ENCODE data around the gene ADARB1.

Gene ADARB1

GRCh38 chr21:45039317-45040156 is 34.8 kb upstream of the ADARB1 start:
- no peak for DNase-seq

DNA sequence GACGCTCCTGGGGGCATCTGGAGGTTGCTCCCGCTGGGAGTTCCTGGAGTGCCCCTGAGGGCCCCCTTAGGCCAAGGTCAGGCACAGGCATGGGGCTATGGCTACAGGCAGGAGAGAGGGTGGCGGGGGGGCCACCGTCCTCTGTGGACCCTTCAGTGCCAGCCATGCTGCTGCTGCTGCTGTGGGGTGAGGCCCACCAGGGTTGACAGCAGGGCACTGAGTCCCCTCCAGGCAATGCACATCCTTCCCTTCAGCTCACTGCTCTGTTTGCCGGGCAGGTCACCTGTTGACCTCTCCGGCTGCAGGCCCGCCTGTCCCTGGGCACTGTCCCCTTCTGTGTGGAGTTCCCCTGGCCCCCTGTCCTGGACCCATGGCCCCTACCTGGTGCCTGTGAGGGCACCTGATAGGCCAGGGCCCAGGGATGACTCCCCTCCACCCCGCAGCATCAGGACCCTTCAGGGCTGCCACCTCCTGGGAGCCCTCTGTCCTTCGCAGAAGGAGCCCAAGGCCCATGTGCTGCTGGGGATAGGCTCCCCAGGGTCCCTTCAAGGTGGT is 34.1 kb upstream of the ADARB1 start:
- DNase-seq, result no peak

- DNase-seq, result no peak
These were observed 33.6 kb upstream of the ADARB1 start for GRCh38 chr21:45040739-45041138.

DNA sequence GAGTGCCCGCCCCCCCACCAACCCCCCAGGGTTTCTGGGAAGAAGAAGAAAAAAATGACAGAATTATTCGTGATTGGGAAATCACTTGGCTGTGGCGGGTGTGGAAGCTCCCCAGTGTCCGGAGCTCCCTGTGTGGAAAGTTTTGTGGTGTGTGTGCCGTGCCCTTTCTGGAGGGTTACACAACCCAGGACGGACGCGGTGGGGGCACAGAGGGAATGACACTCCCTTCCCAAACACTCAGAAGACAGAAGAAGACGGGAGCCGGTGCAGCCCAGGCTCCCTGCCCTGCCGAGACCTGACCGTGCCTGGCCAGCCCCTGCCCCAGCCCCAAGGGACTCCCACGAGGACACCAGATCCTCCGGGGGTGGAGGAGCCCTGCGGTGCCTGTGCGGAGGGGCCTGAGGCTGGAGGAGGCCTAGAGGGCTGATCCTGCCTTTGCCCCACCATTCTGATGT is 33.0 kb upstream of the ADARB1 start:
- DNase-seq, result no peak

GRCh38 chr21:45041984-45042663 is 32.3 kb upstream of the ADARB1 start:
- no peak for DNase-seq

- no peak for DNase-seq
These were observed 31.7 kb upstream of the ADARB1 start for GRCh38 chr21:45042664-45043161.

- no peak for DNase-seq
These were observed 30.8 kb upstream of the ADARB1 start for GRCh38 chr21:45043541-45044020.

DNA sequence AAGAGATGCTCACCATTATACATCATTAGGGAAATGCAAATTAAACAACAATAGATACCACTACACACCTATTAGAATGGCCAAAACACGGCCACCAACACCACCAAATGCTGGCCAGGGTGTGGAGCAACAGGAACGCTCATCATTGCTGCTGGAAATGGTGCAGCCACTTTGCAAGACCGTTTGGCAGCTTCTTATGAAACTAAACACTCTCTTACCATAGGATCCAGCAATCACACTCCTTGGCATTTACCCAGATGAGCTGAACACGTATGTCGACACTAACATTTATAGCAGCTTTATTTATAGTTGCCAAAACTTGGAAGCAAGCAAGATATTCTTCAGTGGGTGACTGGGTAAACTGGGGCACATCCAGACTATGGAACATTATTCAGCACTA is 28.9 kb upstream of the ADARB1 start:
- no peak for DNase-seq

- no peak for DNase-seq
These were observed 27.1 kb upstream of the ADARB1 start for GRCh38 chr21:45047257-45047656.

DNA sequence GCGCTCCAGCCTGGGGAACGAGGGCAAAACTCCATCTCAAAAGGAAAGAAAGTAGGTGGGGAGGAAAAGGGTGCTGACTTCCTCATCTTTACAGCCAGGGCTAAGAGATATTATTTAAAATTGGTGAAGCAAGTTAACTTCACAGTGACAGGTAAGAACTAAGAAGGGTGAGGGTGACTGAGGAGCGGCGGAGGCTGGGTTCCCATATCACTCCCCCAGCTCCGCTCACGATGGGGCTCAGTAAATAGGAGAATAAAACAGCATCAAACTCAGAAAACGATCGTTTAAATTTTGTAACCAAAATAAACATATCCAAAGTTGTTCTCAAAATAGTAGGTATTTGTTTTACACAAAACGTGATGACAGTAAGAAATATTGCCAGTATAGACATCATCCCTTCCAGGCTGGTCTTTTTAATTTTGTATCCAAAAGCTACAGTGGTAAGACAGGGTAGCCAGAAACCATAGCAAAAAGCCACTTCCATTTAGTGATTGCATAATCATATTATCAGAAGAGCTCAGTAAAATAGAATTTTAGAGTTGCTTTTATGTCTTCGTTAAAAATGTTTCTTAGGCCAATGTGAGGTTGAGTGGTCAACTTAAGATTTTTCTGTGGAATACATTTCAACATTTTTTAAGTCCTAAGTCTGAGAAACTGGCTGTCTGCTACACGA is 26.2 kb upstream of the ADARB1 start:
- no peak for DNase-seq

DNA sequence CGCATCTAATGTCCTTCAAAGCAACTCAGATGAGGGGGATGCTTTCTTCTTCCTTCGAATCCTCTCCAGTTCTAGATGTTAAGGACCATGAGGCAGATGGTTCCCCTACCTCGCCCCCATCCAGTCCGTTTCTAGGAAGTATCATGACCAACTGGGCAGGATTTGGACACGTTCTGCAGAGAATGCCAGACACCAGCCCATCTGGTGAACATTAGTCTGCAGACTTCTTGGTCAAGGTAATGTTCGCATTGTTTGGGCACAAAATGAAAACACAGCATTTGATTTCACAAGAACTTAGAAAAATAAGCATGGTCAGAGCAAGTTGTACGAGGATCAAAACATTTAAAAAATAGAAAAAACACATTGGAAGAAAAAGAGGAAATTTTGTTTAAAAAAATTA is 25.4 kb upstream of the ADARB1 start:
- DNase-seq, result no peak

- DNase-seq, result no peak
These were observed 24.6 kb upstream of the ADARB1 start for GRCh38 chr21:45049714-45050344.

GRCh38 chr21:45050345-45050796 is 24.0 kb upstream of the ADARB1 start:
- DNase-seq, result no peak

GRCh38 chr21:45050797-45051489 is 23.4 kb upstream of the ADARB1 start:
- no peak for DNase-seq

GRCh38 chr21:45051580-45052434 is 22.6 kb upstream of the ADARB1 start:
- no peak for DNase-seq

GRCh38 chr21:45052960-45053359 is 21.4 kb upstream of the ADARB1 start:
- no peak for DNase-seq

DNA sequence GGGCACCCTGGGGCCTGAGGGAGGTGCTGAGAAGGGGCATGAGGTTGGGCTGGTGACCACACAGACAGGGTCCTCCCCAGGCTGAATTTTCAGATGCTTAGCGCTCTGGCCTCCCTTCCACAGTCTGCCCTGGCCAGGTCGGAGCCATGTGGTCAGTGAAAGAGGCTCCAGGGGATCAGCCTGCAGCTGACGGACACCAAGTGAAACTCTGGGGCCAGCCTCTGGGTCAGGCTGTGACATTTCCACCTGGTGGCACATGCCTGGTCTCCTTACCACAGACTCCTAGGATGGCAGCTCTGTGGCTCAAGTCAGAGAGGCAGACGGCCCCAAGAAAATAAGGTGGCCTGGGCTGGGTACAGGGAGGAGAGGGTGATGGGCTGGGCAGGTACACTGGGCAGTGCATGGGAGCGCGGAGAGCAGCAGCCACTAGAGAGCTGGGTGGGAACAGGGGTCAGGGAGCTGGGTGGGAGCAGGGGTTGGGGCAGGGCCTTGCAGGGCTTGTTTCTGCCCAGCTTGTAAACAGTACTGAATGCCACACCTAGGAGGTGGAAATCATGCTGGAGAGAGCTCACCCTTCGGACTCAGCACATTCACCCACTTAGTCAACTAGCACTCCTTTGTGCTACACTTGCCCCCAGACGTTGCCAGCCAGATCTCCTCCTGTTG is 20.7 kb upstream of the ADARB1 start:
- DNase-seq, result no peak

DNA sequence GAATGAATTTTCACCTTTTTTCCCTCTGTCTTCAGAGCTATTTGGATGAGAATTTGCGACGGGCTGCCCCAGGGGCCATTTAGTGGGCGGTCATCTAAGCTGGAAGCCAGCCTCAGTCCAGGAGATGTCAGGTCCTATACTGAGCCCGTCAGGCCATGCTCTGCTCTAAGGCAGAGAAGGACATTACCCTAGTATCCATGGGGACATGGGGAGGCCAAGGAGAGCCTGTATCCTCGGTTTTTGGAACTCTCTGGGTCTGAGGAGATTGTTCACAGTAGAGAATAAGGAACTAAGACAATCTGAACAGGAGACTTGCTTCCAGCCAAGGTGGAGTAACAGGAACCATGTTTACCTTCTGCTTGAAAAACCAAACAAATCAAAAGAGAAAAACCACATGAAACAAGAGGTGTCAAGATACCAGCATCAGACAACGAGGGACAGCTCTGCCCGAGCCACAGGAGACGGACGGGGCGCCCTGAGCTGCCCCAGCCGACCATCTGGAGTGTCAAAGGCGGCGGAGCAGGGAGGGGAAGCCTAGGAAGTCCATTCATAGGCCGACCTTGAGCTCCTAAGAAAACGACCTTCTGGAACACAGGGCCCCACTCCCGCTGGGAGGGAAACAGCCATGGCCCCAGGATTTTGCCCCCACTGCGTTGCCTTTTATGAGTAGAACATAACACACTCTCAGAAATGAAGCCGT is 20.0 kb upstream of the ADARB1 start:
- no peak for DNase-seq

DNA sequence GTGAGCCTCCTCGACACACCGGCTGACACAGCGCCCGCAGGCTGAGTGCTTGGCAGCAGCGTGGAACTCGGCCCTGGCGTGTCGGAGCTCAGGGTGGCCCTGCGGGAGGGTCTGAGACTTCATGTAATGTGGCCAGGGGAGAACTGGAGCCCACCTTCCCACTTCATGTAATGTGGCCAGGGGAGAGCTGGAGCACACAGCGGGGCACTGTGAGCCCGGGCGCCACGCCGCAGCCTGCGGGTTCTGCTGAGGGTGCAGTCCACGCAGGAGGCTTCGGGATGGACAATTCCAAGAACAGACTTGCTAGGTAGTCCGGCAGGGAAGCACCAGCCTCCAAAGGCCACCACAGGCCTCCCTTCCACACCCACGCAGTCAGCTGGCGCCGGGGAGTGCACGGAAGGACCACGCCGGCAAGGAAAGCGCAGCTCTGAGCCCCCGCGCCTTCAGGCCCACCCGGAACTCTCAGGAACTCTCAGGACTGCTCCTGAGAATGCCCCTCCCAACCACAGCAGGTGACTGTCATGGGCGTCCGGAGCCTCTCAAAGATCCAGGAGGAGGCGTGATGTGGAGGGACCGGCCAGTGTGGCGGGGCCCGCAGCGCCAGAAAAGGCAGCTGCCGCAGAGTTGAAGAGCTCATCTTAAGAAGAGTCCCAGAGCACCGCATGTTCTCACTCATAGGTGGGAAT is 19.3 kb upstream of the ADARB1 start:
- no peak for DNase-seq

All from KG1 (cell line).